GM18502 (cell line): Measurements from ENCODE around the gene CDKN1A.
"Not testable (repeated sequence)": the region's sequence is repeated elsewhere in the genome, so short reads cannot be mapped to it uniquely, and the experiment has no call there.

Experiments used
- ATAC-seq: cut with Tn5 transposase; IDR thresholded peaks from one replicate; pipeline ENCODE4 v1.9.1; 2021; ENCODE audit warnings: mild to moderate bottlenecking; ENCODE audit not compliant: unreplicated experiment, poor library complexity

CDKN1A gene

DNA sequence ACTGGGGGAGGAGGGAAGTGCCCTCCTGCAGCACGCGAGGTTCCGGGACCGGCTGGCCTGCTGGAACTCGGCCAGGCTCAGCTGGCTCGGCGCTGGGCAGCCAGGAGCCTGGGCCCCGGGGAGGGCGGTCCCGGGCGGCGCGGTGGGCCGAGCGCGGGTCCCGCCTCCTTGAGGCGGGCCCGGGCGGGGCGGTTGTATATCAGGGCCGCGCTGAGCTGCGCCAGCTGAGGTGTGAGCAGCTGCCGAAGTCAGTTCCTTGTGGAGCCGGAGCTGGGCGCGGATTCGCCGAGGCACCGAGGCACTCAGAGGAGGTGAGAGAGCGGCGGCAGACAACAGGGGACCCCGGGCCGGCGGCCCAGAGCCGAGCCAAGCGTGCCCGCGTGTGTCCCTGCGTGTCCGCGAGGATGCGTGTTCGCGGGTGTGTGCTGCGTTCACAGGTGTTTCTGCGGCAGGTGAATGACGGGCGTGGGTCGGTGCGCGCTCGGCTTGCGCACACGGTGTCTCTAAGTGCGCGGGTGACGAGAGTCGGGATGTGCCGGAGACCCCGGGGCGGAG lies at the start of gene CDKN1A:
Gene CDKN1A (plus strand): TSS at position 227 of the 555 bp plus-strand sequence. CDS start 5,388 bp downstream, outside the sequence.
- peak; percentile 55 for ATAC-seq

DNA sequence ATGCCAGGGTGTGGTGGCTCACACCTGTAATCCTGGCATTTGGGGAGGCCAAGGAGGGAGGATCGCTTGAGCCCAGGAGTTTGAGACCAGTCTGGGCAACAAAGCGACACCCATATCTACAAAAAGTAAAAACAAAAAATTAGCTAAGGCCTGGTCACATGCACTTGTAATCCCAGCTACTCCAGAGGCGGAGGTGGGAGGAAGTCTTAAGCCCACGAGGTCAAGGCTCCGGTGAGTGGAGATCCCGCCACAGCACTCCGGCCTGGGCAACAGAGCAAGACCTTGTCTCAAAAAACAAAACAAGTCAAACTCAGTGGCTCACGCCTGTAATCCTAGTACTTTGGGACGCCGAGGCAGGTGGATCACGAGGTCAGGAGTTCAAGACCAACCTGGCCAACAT lies 48.7 kb upstream of the CDKN1A start:
- no peak for ATAC-seq

DNA sequence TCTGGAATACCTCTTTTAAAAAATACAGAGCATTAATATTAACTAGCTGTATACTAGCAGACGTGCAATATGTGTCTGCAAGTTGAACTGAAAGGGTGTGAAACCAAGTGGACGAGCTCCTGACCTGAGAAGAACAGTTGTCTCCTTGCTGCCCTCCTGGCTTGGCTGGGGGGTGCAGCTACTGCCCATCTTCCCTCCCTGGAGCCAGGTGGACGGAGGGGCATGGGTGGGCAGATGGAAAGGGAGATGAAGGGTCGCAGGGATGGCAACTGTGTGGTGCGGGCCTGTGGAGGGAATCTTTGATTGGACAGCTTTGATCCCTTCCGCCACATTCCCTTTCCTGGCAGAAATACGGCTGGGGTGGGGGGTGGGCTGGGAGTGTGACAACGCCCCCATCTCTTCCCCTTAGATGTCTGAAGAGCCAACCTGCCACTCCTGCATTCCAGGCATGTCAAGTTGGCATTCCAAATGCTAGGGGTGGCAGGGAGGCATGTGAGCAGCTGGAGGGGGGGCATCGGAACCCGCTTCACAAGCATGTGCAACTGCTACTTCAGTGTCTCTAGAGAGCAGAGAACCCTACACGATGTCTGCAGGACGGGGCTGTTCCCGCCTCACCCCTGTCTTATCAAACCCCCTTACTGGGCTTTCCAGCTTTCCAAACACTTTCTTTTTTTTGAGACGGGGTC lies 47.0 kb upstream of the CDKN1A start:
- no peak for ATAC-seq

DNA sequence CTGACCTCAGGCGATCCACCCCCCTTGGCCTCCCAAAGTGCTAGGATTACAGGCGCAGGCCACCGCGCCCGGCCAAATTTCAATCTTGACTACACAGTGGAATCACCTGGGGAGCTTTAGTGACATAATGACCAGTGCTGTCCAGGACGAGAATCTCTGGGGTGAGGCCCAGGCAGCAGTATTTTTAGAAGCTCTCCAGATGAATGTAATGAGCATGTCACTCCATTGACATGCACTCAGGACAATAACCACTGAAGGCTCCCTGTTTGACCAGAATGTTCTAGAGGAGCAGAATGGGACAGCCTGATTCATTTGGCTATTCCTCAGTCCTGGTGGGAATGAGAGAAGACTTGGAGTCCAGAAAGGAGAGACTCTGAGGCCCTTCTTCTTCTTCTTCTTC lies 45.1 kb upstream of the CDKN1A start:
- no peak for ATAC-seq

DNA sequence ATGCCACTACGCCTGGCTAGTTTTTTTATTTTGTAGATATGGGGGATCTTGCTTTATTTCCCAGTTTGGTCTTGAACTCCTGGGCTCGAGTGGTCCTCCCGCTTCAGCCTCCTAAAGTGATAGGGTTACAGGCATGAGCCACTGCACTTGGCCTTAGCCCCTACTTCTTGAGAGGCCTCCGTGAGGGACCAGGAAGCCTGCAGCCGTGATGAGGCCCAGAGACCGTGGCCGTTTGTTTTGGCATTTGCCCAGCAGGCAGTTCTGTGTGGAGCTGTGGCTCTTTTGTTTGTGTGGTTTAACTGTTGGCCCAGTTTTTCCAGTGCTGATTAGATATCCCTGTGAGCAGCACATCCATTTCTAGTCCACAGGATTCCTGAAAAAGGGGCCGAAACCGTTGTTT lies 44.6 kb upstream of the CDKN1A start:
- no peak for ATAC-seq

DNA sequence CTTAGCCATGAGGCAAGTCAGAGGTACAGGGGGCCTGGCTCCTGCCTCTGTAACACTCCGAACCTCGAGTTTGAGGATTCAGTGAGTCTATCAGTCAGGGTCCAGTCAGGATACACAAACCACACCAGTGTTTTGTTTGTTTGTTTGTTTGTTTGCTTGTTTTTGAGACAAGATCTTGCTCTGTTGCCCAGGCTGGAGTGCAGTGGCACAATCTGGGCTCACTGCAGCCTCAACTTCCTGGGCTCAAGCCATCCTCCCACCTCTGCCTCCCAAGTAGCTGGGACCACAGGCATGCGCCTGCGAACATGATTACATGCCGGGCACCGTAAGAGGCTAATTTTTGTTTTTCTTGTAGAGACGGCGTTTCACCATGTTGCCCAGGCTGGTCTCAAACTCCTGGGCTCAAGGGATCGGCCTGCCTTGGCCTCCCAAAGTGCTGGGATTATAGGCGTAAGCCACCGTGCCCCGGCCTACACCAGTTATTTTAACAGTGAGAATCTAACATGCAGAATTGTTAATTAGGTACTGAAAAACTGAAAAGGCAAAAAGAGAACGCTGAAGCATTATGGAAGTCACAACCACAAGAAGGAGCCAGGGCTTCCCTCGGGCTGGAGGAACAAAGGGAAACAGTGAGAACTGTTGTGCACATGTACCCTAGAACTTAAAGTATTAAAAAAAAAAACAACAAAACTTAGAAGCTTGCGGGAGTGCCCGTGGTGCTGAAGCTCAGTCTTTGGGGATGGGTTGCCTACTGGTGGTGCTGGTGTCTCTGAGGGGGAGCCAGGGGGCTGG lies 44.0 kb upstream of the CDKN1A start:
- ATAC-seq, result no peak

DNA sequence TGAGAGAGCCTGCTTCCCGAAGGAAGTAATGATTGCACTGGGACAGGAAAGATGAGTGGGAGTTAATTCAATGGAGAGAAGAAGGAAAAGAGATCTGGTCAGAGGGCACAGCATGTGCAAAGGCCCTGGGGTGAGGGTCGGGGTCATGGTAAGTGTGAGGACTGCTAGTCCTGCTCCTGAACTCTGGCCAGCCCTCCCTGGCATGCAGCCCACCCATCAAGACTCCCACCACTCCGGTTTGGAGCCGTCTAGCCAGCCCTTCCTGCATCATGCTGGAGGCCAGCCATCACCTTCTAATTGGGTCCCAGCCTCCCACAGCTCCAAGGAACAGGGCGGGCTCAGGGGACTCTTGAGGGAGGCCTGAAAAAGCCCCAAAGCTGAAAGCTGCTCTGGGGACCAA lies 42.2 kb upstream of the CDKN1A start:
- no peak for ATAC-seq

DNA sequence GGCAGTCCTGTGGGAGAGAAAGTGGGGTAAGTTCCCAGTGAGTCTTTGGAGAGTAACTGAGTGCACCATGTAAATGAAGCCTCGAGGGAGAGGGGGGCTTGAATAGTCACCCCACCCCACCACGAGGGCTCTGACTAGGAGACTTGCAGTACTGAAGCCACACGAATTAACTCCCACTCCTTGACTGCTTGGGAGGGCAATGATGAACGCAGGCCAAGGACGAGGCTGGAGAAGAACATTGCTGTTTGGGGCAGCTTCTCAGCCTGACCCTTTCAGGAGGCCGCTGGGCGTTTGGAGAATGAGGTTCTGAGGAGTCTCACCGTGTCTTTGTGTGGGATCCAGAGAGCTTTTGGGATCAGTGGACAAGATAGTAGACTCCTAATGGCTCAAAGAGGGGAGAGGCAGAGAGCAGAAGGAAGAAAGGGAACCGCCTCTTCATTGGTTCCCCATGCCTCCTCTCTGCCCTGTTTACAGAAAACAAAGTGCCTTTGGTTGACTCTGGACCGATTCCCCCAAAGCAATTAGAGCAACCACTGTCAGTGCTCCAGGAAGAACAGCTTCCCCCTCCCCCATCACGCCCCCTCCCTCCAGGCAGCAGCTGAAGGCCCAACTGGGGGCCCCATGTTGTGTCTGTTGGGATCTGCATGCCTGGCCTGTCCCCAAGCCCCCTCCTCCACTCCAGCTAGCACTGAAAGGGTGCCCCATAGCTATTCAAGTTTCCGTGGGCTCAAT lies 41.7 kb upstream of the CDKN1A start:
- no peak for ATAC-seq

DNA sequence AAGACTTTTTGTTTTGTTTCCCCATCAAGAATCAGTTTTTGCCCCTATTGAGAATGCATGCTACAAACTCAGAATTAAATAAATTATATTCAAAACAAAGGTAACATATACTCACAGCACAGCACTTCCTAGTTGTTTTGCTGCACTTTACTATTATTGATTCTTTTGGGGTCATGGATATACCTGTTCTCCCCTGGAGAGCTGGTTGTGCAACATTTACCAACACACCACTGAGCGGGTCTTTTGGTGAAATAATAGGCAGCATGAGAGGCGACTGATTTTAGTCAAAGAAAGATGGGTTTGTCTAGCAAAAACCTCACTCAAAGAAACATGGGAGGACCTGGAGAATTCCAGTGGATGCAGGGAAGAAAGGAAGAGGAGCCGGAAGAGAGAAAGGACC lies 39.9 kb upstream of the CDKN1A start:
- no peak for ATAC-seq

DNA sequence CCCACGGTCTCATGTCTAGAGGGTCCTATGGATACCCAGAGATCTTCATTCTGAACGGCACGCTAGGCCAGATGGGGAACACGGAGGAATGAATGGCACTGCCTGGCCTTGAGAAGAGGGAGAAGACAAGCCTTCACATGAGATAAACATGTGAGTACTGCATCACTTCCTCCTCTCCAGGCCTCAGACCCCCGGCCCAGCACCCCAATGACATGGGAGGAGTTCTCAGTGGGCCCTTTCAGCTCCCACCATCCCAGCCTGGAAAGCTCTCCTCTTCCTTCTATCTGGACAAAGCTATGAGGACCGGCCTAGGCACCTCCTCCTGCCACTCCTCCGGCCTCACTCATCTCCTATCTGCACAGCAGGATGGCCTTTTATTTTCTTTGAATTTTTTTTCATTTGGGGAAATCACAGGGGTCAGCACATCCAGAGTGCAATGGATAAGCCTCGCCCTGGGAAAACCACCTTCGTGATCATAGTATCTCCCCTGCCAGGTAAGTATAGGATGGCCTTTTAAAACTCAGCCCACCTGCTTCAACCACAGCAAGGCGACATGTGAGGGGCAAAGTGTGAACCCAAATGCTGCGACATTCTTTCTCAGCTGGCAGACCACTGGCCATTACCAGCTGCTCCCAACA lies 39.2 kb upstream of the CDKN1A start:
- no peak for ATAC-seq

DNA sequence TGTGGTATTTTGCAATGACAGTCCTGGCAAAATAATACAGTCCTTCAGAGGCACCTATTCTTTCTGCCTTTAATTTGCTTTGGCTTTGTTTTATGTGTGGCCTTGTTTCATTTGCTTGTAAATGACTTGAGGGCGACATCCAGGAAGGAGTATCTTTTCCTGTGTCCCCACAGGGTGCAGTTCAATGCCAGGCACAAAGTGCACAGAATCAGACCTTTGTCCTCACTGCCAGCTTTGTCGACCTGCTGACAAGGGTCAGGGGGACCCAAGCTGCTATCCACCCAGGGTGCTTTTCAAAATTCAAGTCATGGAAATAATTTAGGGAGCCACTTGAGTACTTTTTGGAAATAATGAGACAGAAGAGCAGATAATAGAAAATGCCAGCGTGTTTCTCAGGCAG lies 37.0 kb upstream of the CDKN1A start:
- ATAC-seq, result no peak

DNA sequence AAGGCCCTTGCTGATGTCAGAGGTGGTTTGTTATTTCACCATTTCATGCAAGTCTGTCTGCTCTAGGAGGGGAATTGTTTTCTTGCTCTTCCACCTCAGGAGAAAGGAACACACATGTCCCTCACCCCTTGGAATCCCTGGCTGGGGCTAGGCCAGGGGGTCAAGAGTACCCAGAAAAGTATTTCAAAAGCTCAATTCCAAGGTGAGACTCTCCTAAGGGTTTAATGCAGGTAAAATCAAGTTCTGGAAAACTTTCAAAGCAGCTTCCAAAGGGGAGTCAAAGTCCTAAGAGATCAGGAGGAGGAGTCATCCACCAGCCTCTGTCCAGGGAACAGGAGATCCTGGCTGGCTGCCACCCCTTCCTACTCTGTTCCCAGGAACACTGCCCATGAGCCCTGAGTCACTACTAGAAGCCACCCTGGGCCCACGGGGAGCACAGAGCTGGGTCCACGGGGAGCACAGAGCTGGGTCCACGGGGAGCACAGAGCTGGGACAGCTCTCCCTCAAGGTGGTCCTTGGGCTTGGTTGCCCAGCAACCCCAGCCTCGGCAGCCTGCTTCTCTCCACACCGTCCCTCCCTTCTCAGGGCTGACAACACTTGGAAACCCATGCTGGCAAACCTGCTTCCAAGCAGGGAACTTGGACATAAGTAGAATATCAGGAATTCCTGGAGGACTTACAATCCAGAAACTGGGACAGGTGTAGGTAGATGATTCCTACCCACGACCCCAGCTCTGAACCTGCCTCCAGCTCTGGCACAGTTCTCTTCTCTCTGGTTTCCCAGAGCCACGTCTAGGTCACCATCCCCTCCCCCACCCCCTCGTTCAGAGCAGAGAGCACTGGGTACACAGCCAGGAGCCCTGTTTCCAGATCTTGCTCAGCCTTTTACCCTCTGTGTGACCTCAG lies 35.3 kb upstream of the CDKN1A start:
- ATAC-seq, result no peak

DNA sequence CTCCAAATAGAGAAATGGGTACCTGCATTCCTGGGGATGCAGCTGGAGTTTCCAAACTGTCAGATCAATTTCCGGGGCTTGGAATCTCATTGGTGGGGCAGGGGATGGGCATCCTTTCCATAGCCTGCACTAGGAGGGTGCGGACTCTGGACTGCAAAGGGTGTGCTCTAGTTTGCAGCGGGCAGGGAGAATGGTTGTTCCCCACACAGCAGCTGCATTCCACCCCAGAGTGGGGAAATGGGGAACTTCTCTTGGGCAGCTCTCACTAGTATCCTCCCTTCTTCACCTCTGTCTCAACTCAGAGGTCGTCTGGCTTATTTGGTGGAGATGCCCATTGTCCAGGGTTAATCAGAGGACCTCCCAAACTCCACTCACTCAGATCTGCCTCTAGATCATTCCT lies 34.5 kb upstream of the CDKN1A start:
- no peak for ATAC-seq

DNA sequence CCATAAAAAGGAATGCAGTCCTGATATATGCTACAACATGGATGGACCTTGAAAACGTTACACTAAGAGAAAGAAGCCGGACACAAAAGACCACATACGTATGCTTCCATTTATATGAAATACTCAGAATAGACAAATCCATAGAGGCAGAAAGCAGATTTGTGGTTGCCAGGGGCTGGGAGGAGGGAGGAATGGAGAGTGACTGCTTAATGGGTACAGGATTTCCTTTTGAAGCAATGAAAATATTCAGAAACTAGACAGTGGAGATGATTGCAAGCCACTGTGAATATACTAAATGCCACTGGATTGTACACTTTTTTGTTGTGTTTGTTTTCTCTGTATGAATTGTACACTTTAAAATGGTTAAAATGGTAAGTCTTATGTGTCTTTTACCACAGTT lies 29.4 kb upstream of the CDKN1A start:
- no peak for ATAC-seq

DNA sequence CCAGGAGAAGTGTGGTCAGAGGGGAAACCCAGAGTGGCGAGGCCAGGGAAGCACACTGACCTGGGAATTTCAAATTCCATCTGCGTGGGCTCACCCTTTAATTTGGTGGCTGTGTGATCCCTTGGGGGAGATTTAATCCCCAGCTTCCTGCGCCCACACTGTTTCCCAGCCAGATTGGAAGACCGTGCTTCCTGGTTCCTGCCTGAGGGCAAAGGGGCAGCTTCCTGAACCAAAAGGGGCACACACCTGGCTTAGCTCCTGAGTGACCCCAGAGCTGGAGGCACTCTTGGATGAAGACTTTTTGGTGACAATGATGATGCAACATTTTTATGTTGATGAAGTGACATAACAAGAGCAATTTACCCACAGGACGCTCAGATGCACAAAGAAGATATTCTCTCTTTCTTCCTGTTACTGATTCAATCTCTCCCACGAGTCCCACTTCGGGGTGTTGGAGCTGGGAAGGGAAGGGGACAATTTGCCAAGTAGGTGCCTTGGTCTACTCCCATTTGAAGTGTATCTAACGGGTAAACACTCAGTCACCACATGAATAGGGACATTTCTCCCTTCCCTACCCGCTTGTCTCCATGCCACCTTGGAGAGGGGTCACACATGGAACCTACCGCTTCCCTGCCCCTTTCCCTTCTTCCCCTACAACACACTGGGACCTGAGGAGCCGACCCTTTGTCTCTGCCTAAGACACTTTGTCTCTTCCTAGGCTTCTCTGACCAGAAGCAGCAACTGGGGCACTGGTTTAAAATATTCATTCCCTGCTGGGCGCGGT lies 28.6 kb upstream of the CDKN1A start:
- ATAC-seq, result no peak

DNA sequence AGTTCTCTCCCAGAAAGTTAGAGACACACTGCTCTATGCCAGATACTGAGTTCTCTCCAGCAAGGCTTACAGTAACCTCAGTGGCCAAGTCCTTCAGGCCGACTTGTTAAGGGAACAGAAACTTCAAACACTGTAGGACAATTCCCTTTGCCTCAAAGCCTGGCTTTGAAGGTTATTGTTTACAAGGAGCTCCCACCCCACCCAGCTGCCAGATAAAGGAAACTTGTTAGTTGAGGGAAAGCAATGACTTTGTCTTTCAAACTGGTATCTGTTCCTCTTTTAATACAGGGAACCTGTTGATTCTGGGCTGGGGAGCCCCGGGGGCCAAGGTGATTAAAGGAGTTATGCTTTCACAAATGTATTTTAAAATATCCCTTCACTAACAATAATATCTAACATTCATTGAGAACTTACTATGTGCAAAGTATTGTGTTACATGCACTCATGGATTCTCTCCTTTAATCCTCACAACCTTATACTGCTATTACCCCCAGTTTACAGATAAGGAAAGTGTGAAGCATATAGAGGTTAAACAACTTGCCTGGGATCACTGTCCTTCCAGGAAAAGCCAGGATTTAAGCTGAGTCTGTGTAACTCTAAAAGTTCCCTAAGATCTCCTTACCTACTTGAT lies 27.6 kb upstream of the CDKN1A start:
- peak; percentile 59 for ATAC-seq

DNA sequence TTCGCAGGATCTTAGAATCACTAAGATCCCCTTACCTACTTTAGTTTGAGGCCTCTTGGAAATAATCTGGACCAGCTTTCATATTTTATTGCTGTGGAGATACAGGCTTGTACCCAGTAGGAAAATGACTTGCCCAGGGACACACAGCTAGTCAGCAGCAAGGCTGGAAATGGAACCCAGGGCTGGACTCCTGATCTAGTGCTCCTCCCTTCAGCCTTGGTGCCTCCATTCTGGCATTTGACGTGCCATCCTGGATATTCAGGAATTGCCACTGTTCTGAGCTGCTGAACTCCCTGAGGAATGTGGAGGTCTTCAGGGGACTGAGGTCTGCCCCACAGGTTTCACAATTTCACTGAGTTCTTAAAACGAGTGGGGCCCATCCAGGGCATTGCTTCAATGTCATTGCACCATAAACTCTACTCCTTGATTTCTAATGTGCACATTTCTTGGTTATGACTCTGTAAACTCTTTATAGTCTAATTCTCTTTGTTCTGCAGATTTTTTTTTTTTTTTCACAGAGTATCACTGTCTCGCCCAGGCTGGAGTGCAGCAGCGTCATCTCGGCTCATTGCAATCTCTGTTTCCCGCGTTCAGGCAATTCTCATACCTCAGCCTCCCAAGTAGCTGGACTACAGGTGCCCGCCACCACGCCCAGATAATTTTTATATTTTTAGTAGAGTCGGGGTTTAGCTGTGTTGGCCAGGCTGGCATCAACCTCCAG lies 26.7 kb upstream of the CDKN1A start:
- ATAC-seq, result no peak

DNA sequence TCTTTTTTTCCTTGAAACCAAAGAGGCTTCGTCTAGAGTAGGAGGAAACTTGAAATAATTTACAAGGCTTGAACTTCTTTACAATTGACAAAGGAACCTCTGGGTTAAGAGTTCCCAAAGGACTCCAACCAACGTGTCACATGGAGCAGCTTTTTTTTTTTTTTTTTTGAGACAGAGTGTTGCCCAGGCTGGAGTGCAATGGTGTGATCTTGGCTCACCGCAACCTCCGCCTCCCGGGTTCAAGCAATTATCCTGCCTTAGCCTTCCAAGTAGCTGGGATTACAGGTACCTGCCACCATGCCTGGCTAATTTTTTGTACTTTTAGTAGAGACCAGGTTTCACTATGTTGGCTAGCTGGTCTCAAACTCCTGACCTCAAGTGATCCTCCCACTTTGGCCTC lies 24.0 kb upstream of the CDKN1A start:
- not testable (repeated sequence) for ATAC-seq
